Measurements from ENCODE around the gene PIK3C2A.

The PIK3C2A gene

GRCh38 chr11:17186932-17187692, 20.7 kb downstream of the PIK3C2A start:
- DNase-seq (ENCODE audit: low spot score) = no peak
- ChIA-PET POLR2A (ENCODE audit: low non-redundant PET) (no interaction called here), CTCF (interaction anchor here (0.6 kb wide), 3 partner anchors 11 to 1336 kb away, joined by 4 to 6 read pairs (median 6); no protein-coding TSS in a partner anchor)
- no peak for TF ChIP-seq CTCF (conservative IDR thresholded peaks at IDR 0.05; ENCODE audit: low read depth)
- H3K27ac ChIP-seq = no peak overlapping the region

DNA sequence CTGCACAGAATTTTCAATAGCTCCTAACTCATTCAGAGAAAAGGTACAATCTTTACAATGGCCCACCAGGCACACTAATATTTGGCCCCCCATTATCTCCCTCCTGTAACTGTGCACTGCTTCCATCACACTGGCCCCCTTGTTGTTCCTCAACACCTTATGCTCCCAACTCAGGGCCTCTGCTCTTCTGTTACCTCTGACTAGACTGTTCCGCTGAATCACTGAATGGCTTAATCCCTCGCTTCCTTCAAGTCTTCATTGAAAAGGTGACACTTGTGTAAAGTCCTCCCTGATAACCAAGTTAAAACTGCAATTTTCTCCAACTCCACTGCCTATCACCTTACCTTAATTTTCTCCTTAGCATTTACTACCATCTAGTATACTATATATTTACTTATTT, 21.8 kb downstream of the PIK3C2A start:
- no peak for DNase-seq (ENCODE audit: low spot score)
- no peak overlapping the region for H3K27ac ChIP-seq
- ChIA-PET POLR2A (ENCODE audit: low non-redundant PET) (no interaction called here), CTCF (interaction anchor here (0.5 kb wide), 1 partner anchor 44 kb away, joined by 5 read pairs; no protein-coding TSS in a partner anchor)
- TF ChIP-seq CTCF (conservative IDR thresholded peaks at IDR 0.05; ENCODE audit: low read depth) = no peak

DNA sequence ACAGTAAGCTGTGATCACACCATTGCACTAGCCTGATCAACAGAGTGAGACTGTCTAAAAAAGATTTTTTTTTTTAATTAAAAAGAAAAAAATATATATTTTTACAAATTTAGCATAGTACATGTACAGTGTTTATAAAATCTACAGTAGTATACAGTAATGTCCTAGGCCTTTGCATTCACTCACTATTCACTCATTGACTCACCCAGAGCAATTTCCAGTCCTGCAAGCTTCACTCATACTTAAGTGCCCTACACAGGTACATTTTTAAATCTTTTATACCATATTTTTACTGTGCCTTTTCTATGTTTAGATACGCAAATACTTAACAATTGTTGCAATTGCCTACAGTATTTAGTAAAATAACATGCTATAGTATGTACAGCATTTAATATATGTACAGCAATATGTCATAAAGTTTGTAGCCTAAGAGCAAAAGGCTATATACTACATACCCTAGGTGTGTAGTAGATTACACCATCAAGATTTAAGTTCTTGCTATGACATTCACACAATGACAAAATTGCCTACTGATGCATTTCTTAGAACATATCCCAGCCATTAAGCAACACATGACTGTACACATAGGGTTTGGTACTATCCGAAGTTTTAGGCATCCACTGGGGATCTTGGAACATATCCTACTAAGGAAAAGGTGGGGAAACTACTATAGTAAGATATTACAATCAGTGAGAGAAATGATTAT, 22.8 kb downstream of the PIK3C2A start:
- no peak overlapping the region for H3K27ac ChIP-seq
- TF ChIP-seq CTCF (conservative IDR thresholded peaks at IDR 0.05; ENCODE audit: low read depth) = no peak
- no peak for DNase-seq (ENCODE audit: low spot score)
- ChIA-PET CTCF (interaction anchor here (0.5 kb wide), 1 partner anchor 45 kb away, joined by 5 read pairs; no protein-coding TSS in a partner anchor), POLR2A (ENCODE audit: low non-redundant PET) (no interaction called here)

- CTCF ChIA-PET = no interaction called here
- no peak for DNase-seq (ENCODE audit: low spot score)
- POLR2A ChIA-PET (ENCODE audit: low non-redundant PET) = no interaction called here
- no peak for TF ChIP-seq CTCF (conservative IDR thresholded peaks at IDR 0.05; ENCODE audit: low read depth)
- no peak overlapping the region for H3K27ac ChIP-seq
These were observed 23.9 kb downstream of the PIK3C2A start for GRCh38 chr11:17183836-17184235.

GRCh38 chr11:17179970-17180369, 27.8 kb downstream of the PIK3C2A start:
- ChIA-PET CTCF (no interaction called here), POLR2A (ENCODE audit: low non-redundant PET) (no interaction called here)
- H3K27ac ChIP-seq = no peak overlapping the region
- TF ChIP-seq CTCF (conservative IDR thresholded peaks at IDR 0.05; ENCODE audit: low read depth) = no peak
- DNase-seq (ENCODE audit: low spot score) = no peak

GRCh38 chr11:17173332-17173731, 34.5 kb downstream of the PIK3C2A start:
- TF ChIP-seq CTCF (conservative IDR thresholded peaks at IDR 0.05; ENCODE audit: low read depth) = no peak
- CTCF ChIA-PET = interaction anchor here (0.6 to 0.7 kb wide), 2 partner anchors 26 to 29 kb away, joined by 3 read pairs; no protein-coding TSS in a partner anchor

More at GRCh38 chr11:17173332-17173731, 34.5 kb downstream of the PIK3C2A start:
- POLR2A ChIA-PET (ENCODE audit: low non-redundant PET) = no interaction called here
- no peak overlapping the region for H3K27ac ChIP-seq
- no peak for DNase-seq (ENCODE audit: low spot score)

All from RWPE1 (cell line).